HCEC 1CT (cell line): ENCODE results near the gene HSFX4.
"Not testable (repeated sequence)": the region's sequence is repeated elsewhere in the genome, so short reads cannot be mapped to it uniquely, and the experiment has no call there.

Experiments
- DNase-seq: peaks from one replicate; pipeline ENCODE4 v3.0.0-alpha.2; 2017

The HSFX4 gene

GRCh38 chrX:149929400-149929799 lies at the start of gene HSFX4:
Gene HSFX4 (plus strand): TSS chrX:149929573. CDS start chrX:149929645, 72 bp downstream.
- DNase-seq: not testable (repeated sequence)

GRCh38 chrX:149881081-149881711 lies 48.2 kb upstream of the HSFX4 start, which contains the start of gene MAGEA8:
Gene MAGEA8 (plus strand): TSS chrX:149881183. CDS start chrX:149884273, 3,090 bp downstream.
- DNase-seq: no peak

GRCh38 chrX:149890828-149891227 lies 38.5 kb upstream of the HSFX4 start:
- not testable (repeated sequence) for DNase-seq

- no peak for DNase-seq
These were observed 30.8 kb upstream of the HSFX4 start for GRCh38 chrX:149898554-149898953.

GRCh38 chrX:149903889-149904748 lies 25.3 kb upstream of the HSFX4 start:
- peak; percentile 4 for DNase-seq

- DNase-seq: no peak
These were observed 21.1 kb upstream of the HSFX4 start for GRCh38 chrX:149908308-149908707.

- no peak for DNase-seq
These were observed 20.6 kb upstream of the HSFX4 start for GRCh38 chrX:149908727-149909126.

GRCh38 chrX:149909324-149910177 lies 19.8 kb upstream of the HSFX4 start:
- DNase-seq: no peak

GRCh38 chrX:149910178-149910695 lies 19.1 kb upstream of the HSFX4 start:
- DNase-seq: no peak

GRCh38 chrX:149916745-149917392 lies 12.5 kb upstream of the HSFX4 start:
- DNase-seq: no peak

GRCh38 chrX:149923836-149924235 lies 5.5 kb upstream of the HSFX4 start:
- not testable (repeated sequence) for DNase-seq

GRCh38 chrX:149924434-149924833 lies 4.9 kb upstream of the HSFX4 start:
- DNase-seq: not testable (repeated sequence)

- DNase-seq: not testable (repeated sequence)
These were observed 2.0 kb upstream of the HSFX4 start for GRCh38 chrX:149927245-149927963.

GRCh38 chrX:149927964-149928258 lies 1.5 kb upstream of the HSFX4 start:
- DNase-seq: not testable (repeated sequence)

- DNase-seq: not testable (repeated sequence)
These were observed 738 bp upstream of the HSFX4 start for GRCh38 chrX:149928635-149929034.

- DNase-seq: not testable (repeated sequence)
These were observed 2.0 kb downstream of the HSFX4 start for GRCh38 chrX:149931355-149931754.

GRCh38 chrX:149932150-149932549 lies 2.8 kb downstream of the HSFX4 start:
- DNase-seq: not testable (repeated sequence)

- DNase-seq: not testable (repeated sequence)
These were observed 3.6 kb downstream of the HSFX4 start for GRCh38 chrX:149932970-149933369.

- DNase-seq: not testable (repeated sequence)
These were observed 4.2 kb downstream of the HSFX4 start for GRCh38 chrX:149933547-149933946.

GRCh38 chrX:149937328-149937727 lies 8.0 kb downstream of the HSFX4 start:
- not testable (repeated sequence) for DNase-seq

- DNase-seq: no peak
These were observed 8.6 kb downstream of the HSFX4 start for GRCh38 chrX:149937871-149938426.
